HG02938 (cell line): ENCODE data around the gene AGO3.

Experiments
- ATAC-seq: cut with Tn5 transposase; IDR thresholded peaks from one replicate; pipeline ENCODE4 v1.9.1; 2021; ENCODE audit warnings: mild to moderate bottlenecking, moderate library complexity; ENCODE audit not compliant: unreplicated experiment

The AGO3 gene

GRCh38 chr1:36094621-36095061 lies 163.7 kb downstream of the AGO3 start:
- no peak for ATAC-seq

- ATAC-seq: no peak
These were observed 165.0 kb downstream of the AGO3 start for GRCh38 chr1:36095760-36096405.

GRCh38 chr1:36096500-36097432 lies 165.9 kb downstream of the AGO3 start:
- no peak for ATAC-seq

GRCh38 chr1:36097693-36098585 lies 167.0 kb downstream of the AGO3 start:
- no peak for ATAC-seq

- ATAC-seq: no peak
These were observed 167.9 kb downstream of the AGO3 start for GRCh38 chr1:36098650-36099365.

- no peak for ATAC-seq
These were observed 168.9 kb downstream of the AGO3 start for GRCh38 chr1:36099681-36100341.

GRCh38 chr1:36100376-36100775 lies 169.5 kb downstream of the AGO3 start:
- ATAC-seq: no peak

GRCh38 chr1:36101546-36101945 lies 170.6 kb downstream of the AGO3 start:
- ATAC-seq: no peak

GRCh38 chr1:36106269-36106668 lies 175.4 kb downstream of the AGO3 start:
- ATAC-seq: no peak

- ATAC-seq: no peak
These were observed 176.5 kb downstream of the AGO3 start for GRCh38 chr1:36107394-36107793.

GRCh38 chr1:36108314-36108713 lies 177.4 kb downstream of the AGO3 start:
- no peak for ATAC-seq

- no peak for ATAC-seq
These were observed 178.3 kb downstream of the AGO3 start for GRCh38 chr1:36109041-36109679.

GRCh38 chr1:36111151-36111550 lies 180.2 kb downstream of the AGO3 start:
- ATAC-seq: no peak

- ATAC-seq: no peak
These were observed 181.9 kb downstream of the AGO3 start for GRCh38 chr1:36112823-36113222.

GRCh38 chr1:36114371-36114770 lies 183.5 kb downstream of the AGO3 start:
- ATAC-seq: no peak

- no peak for ATAC-seq
These were observed 184.3 kb downstream of the AGO3 start for GRCh38 chr1:36115200-36115669.

GRCh38 chr1:36115931-36116330 lies 185.0 kb downstream of the AGO3 start:
- ATAC-seq: no peak

GRCh38 chr1:36116901-36117300 lies 186.0 kb downstream of the AGO3 start:
- ATAC-seq: no peak

- ATAC-seq: no peak
These were observed 187.7 kb downstream of the AGO3 start for GRCh38 chr1:36118447-36119204.
